Stomach (tissue), 9 donors: Measurements from ENCODE around the gene ZNF133. TPM values are rescaled to one million over a fixed set of nuclear protein-coding genes. Genes with fewer than 3 reads are reported as not detected.

ENCODE experiments used
- DNase-seq, 2 donors: peaks; one replicate each; pipeline versions ENCODE4 v3.0.0 to v3.0.0-alpha.2; 2013 to 2019
- H3K27ac ChIP-seq, 5 donors: fragments of 200-600 bp in 4 of 5; sonication (generic) in 4 of 5; one replicate each; pipeline ENCODE4 v1.5.1; 2013 to 2019; ENCODE audit warnings: mild to moderate bottlenecking in 1 of 5, moderate library complexity in 1 of 5
- H3K27me3 ChIP-seq, 3 donors: fragments of 200-600 bp; sonication (generic); one replicate each; pipeline ENCODE4 v1.5.1; 2017 to 2019; ENCODE audit warnings: mixed run types in 1 of 3
- H3K36me3 ChIP-seq, 4 donors: fragments of 200-600 bp; sonication (generic); 1 replicate in 3 of 4; 2 replicates in 1 of 4; pipeline ENCODE4 v1.5.1; 2016 to 2019
- H3K4me1 ChIP-seq, 4 donors: fragments of 200-600 bp; sonication (generic); one replicate each; pipeline ENCODE4 v1.5.1; 2016 to 2019
- H3K4me3 ChIP-seq, 4 donors: fragments of 200-600 bp; sonication (generic) in 3 of 4; one replicate each; pipeline ENCODE4 v1.5.1; 2016 to 2019; ENCODE audit warnings: mild to moderate bottlenecking in 1 of 4
- H3K9me3 ChIP-seq, 4 donors: fragments of 200-600 bp; sonication (generic); one replicate each; pipeline ENCODE4 v1.5.1; 2016 to 2019
- CTCF ChIP-seq, 7 experiments: fragments of 450-650 bp in 4 of 7; fragments of 200-600 bp in 3 of 7; sonication (generic) in 3 of 7; IDR thresholded peaks; one replicate each; pipeline ENCODE4 v1.5.1; 2016 to 2019; ENCODE audit warnings: antibody characterized with exemption in 7 of 7, control low read depth in 2 of 7, mild to moderate bottlenecking in 1 of 7
- EP300 ChIP-seq: sonication (generic); formaldehyde crosslinking; IDR thresholded peaks from one replicate; pipeline ENCODE4 v1.6.1; 2017; ENCODE audit warnings: antibody characterized with exemption
- POLR2A ChIP-seq, 4 donors: fragments of 450-650 bp; IDR thresholded peaks; one replicate each; pipeline ENCODE4 v1.6.1; 2016; ENCODE audit warnings: antibody characterized with exemption in 4 of 4, control low read depth in 2 of 4, mild to moderate bottlenecking in 1 of 4, moderate library complexity in 1 of 4
- POLR2AphosphoS5 ChIP-seq, 3 donors: sonication (generic); formaldehyde crosslinking; IDR thresholded peaks; one replicate each; pipeline ENCODE4 v1.6.1; 2016; ENCODE audit warnings: antibody characterized with exemption in 3 of 3
- WGBS, 5 donors: extraction: QIAGEN DNeasy Blood & Tissue Kit in 3 of 5; methylation state at CpG; one replicate each; pipeline versions ENCODE4 v1.1.5 to v1.1.7; 2013 to 2018; 5-methylcytosine and 5-hydroxymethylcytosine counted together
- intact Hi-C: fragments of 100-400 bp; cut with DNase I; formaldehyde crosslinking; loops from one replicate; pipeline ENCODE4 v1.15.1; 2023; ENCODE audit warnings: low total_unique reads
- polyA plus RNA-seq, 3 donors: library from polyadenylated mRNA; stranded (reverse); fragments of 200-250 nt; gene quantifications; one replicate each; pipeline ENCODE4 v1.2.3, GENCODE V29; 2013
- total RNA-seq, 5 donors: library from RNA; depleted of rRNA; stranded (reverse); fragments of >200 nt; gene quantifications; one replicate each; pipeline versions ENCODE4 v1.1.0 to v1.2.3, GENCODE V29; 2014 to 2016
- donor health status: healthy with polysubstance abuse.
- donor health status: Bipolar disorder and iron deficiency.
- donor health status: healthy.

Gene ZNF133
- total and polyA plus RNA-seq, 8 donors, result 3.5 to 48.2 (median 13.9) TPM

GRCh38 chr20:18321976-18322950 is 33.9 kb downstream of the ZNF133 start:
- Histone ChIP-seq H3K9me3 (peaks cover 0 to 11% (median under 1%) of the 10 kb centered on the region in 4 donors), H3K27ac (no peak overlapping the region), H3K27me3 (no peaks in the 10 kb centered on the region), H3K4me1 (no peaks in the 10 kb centered on the region), H3K4me3 (no peak overlapping the region), H3K36me3 (peaks cover 0 to 8% (median 3%) of the 10 kb centered on the region in 4 donors)
- no peak for DNase-seq
- 66 to 72% (median 69%) methylated on average over 10 of the region's 10 CpGs for WGBS, 5 donors
- intact Hi-C loops, result no loop called here
- TF ChIP-seq POLR2AphosphoS5 (IDR thresholded peaks at IDR 0.05) (no peak), POLR2A (IDR thresholded peaks at IDR 0.05) (no peak), EP300 (no peak), CTCF (IDR thresholded peaks at IDR 0.05) (no peak)

GRCh38 chr20:18323705-18324104 is 35.4 kb downstream of the ZNF133 start:
- H3K27ac ChIP-seq, result no peak overlapping the region
- H3K9me3 ChIP-seq, result peaks cover 0 to 21% (median 3%) of the 10 kb centered on the region in 4 donors
- 88 to 94% (median 91%) methylated on average over 4 of the region's 4 CpGs for WGBS, 5 donors
- H3K36me3 ChIP-seq, result no peaks in the 10 kb centered on the region
- DNase-seq, result no peak
- TF ChIP-seq EP300 (no peak), POLR2A (IDR thresholded peaks at IDR 0.05) (no peak), CTCF (IDR thresholded peaks at IDR 0.05) (no peak), POLR2AphosphoS5 (IDR thresholded peaks at IDR 0.05) (no peak)
- H3K4me1 ChIP-seq, result no peaks in the 10 kb centered on the region
- H3K27me3 ChIP-seq, result no peaks in the 10 kb centered on the region
- H3K4me3 ChIP-seq, result no peak overlapping the region
- intact Hi-C loops, result no loop called here

- no peak for TF ChIP-seq POLR2A (IDR thresholded peaks at IDR 0.05)
- TF ChIP-seq CTCF (IDR thresholded peaks at IDR 0.05), result no peak
- no peak for TF ChIP-seq POLR2AphosphoS5 (IDR thresholded peaks at IDR 0.05)
- TF ChIP-seq EP300, result no peak
- no peak for DNase-seq
- H3K27ac ChIP-seq, result no peak overlapping the region
- no peak overlapping the region for H3K4me3 ChIP-seq
- intact Hi-C loops, result no loop called here
- WGBS, 5 donors, result 29 to 52% (median 40%) methylated on average over 3 of the region's 3 CpGs
- H3K9me3 ChIP-seq, result peaks cover 0 to 22% (median 7%) of the 10 kb centered on the region in 4 donors
- no peaks in the 10 kb centered on the region for H3K36me3 ChIP-seq
- H3K4me1 ChIP-seq, result no peaks in the 10 kb centered on the region
- no peaks in the 10 kb centered on the region for H3K27me3 ChIP-seq
These were observed 36.3 kb downstream of the ZNF133 start for GRCh38 chr20:18324596-18325089.

GRCh38 chr20:18326990-18327389 is 38.7 kb downstream of the ZNF133 start:
- Histone ChIP-seq H3K36me3 (no peaks in the 10 kb centered on the region), H3K4me1 (no peaks in the 10 kb centered on the region), H3K4me3 (no peak overlapping the region), H3K27me3 (no peaks in the 10 kb centered on the region), H3K27ac (no peak overlapping the region), H3K9me3 (peaks cover 6 to 46% (median 25%) of the 10 kb centered on the region in 4 donors)
- WGBS, 5 donors, result 94 to 97% (median 96%) methylated on average over 2 of the region's 2 CpGs
- no peak for TF ChIP-seq POLR2A (IDR thresholded peaks at IDR 0.05)
- no peak for TF ChIP-seq POLR2AphosphoS5 (IDR thresholded peaks at IDR 0.05)
- TF ChIP-seq CTCF (IDR thresholded peaks at IDR 0.05), result no peak
- no peak for TF ChIP-seq EP300
- intact Hi-C loops, result no loop called here
- DNase-seq, result no peak
